Activated T-helper 1 cell treated with anti-CD3 and anti-CD28 coated beads, Interleukin-2, amount 50 U/mL, for 16 hours (primary cell): ENCODE results near the gene FADS6.
"Not testable (repeated sequence)": the region's sequence is repeated elsewhere in the genome, so short reads cannot be mapped to it uniquely, and the experiment has no call there.

Source experiments
- DNase-seq, 2 donors: peaks; one replicate each; pipeline ENCODE4 v3.0.0-alpha.2; 2020; ENCODE audit warnings: low read depth in 1 of 2, low spot score in 1 of 2

The FADS6 gene

DNA sequence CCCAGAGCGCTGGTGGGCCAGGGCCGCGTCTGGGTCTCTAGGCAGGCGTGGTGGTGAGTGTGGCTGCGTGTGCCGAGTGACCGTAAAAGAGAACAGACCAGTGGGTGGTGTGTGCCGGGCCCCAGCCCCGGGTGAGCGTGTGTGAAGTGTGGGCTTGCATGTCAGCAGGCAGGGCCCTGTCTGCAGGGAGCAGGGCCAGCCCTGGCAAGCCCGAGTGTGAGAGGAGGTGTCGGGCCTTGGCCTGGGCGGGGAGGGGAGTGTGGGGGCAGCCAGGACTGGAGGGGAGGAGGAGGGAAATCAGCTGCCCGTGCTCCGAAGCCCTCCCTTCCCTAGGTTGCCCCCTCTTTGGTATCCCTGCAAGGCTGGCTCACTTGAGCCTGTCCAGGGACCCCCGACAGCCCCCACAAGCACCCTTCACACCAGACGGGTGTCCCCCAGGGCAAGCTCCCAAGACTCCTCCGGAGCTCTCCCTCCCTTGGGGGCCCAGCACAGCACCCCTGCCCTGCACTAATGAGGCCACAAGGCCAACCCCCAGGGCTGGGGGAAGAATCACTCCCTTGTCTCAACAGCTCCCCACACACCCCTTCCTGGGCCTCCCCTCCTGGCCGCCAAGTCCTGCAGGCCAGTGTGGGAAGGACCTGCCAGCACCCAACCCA is 27.7 kb upstream of the FADS6 start:
- no peak for DNase-seq

GRCh38 chr17:74920642-74921025 is 27.2 kb upstream of the FADS6 start:
- no peak for DNase-seq

- DNase-seq, result no peak
Observed at GRCh38 chr17:74920306-74920620, 26.8 kb upstream of the FADS6 start.

DNA sequence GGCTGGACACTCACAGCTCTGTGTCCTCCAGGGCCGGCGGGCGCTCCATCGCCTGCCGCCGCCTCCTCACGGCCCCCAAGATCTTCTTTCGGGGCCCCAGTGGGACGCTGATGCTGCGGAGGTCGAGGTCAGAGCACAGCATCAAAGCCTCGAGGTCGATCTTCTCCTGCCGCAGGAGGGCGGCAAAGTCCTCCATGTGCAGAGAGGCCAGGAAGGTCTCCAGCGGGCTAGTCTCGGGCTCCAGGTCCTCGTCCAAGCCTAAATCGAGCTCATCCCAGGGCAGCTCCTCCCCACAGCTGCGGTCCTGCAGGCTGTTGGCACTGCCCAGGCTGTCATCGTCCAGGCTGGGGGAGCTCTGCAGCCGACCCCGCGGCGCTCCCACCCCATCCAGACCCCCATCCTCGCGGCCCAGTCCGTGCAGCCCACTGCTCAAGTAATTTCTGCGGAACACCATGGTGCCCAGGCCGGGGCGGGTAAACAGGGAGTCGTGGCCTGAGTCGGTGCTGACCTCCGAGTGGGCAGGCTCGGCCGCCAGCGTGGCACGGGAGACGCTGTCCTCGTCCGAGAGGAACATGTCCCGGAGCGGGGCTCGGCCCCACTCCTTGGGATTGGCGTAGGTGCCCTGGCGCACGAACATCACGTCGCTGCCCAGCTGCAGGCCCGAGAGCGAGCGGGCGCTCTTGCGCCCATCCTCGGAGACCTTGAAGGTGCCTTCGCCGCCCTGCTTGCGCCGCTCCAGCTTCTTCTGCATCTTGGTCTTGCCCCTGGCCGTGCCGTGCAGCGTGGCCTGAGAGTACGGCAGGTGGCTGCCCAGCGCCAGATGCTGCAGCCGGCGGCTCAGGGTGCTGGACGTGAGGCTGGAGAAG is 26.2 kb upstream of the FADS6 start:
- no peak for DNase-seq

GRCh38 chr17:74918906-74919305 is 25.5 kb upstream of the FADS6 start:
- no peak for DNase-seq

GRCh38 chr17:74917430-74917829 is 24.0 kb upstream of the FADS6 start:
- DNase-seq, result no peak

- no peak for DNase-seq
Observed at GRCh38 chr17:74916851-74917199, 23.4 kb upstream of the FADS6 start.

GRCh38 chr17:74916136-74916850 is 22.9 kb upstream of the FADS6 start:
- no peak for DNase-seq

- DNase-seq, result not testable (repeated sequence)
Observed at GRCh38 chr17:74911423-74911822, 18.0 kb upstream of the FADS6 start.

- not testable (repeated sequence) for DNase-seq
Observed at GRCh38 chr17:74909097-74909496, 15.7 kb upstream of the FADS6 start.

GRCh38 chr17:74907012-74907411 is 13.6 kb upstream of the FADS6 start:
- no peak for DNase-seq

DNA sequence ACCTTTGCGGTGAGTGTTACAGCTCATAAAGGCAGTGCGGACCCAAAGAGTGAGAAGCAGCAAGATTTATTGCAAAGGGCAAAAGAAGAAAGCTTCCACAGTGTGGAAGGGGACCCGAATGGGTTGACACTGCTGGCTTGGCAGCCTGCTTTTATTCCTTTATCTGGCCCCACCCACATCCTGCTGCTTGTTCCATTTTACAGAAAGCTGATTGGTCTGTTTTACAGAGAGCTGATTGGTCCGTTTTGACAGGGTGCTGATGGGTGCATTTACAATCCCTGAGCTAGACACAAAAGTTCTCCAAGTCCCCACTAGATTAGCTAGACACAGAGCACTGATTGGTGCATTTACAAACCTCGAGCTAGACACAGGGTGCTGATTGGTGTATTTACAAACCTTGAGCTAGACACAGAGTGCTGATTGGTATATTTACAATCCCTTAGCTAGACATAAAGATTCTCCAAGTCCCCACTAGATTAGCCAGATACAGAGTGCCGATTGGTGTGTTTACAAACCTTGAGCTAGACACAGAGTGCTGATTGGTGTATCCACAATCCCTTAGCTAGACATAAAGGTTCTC is 12.9 kb upstream of the FADS6 start:
- DNase-seq, result not testable (repeated sequence)

DNA sequence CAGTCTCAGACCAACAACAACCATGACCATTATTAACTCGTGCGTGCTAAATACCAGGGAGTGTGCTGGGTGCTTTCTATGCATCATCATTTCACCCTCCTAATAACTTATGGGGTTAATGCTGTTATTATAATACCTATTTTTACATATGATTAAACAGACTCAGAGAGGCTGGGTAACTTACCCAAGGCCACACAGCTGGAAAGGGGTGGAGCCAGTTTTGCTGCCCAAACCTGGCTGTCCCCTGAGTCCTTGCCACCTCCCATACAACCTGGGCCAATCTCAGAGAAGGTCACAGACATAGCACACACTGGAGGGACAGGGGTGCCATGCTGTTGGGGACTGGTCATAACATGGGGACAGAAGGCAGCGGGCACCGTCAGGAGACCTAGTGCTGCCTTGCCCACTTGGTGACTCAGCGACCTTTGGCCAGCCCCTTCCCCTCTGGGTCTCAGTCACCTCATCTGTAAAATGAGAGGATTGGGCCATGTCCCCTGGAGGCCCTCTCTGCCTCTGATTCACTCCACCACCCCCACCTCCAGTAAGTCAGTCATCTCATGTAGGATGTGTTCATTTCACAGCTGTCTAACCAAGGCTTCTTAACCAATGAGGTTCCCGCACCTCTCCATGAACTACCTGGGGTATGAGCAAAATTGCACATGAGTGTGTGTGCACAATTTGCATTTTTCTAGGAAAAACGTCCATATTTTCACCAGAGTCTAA is 11.4 kb upstream of the FADS6 start:
- DNase-seq, result no peak

GRCh38 chr17:74903671-74904070 is 10.2 kb upstream of the FADS6 start:
- no peak for DNase-seq

- DNase-seq, result no peak
Observed at GRCh38 chr17:74903034-74903433, 9.6 kb upstream of the FADS6 start.

DNA sequence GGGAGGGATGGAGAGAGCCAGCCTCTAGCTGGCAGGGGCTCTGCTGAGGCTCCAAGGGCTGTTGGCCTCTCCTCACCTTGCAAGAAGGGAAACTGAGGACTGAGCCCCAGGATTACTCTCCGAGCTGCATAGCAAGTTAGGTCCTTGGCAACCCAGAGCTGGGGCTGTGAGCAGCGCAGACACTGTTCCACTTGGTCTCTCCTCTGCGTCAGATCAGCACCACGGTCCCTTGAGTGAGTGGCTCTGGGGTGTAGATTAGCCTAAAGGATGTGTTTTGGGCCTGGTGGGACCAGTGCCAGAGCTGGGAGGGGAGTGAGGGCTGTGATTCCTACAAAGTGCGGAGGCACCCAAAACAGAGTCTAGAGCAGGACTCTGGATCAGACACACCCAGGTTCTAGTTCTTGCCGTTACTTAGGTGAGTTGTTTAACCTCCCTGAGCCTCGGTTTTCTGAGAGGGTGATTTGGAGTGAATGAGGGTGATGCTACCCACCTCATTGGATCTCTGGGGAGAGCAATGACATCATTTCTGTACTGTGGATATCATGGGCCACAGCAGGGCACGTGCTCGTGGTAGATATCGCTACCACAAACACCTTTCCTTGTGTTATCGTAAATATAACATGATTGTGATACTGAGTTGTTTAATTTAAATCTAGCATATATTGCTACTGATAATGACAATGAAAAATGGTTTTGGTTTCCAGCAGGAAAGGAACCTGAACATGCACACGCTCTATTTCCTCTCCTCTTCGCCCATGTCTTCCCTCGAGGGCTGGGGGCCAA is 8.1 kb upstream of the FADS6 start:
- DNase-seq, result no peak

DNA sequence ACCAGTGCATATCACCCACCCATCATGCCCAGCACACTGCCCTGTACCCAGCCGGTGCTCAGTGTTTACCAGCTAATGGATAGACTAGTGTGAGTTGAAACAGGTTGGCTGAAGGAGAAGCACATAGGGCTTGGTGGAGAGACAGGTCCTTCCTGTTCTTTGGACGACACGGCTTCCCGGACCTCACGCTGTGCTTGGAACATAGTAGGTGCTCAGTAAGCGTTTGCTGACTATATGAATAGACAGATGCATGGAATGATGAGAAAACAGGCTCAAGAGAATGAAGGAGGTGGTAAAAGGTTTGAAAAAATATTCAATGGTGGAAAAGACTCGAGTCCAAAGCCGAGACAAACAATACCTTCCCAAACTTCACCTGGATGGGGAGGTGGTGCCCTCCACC is 6.8 kb upstream of the FADS6 start:
- DNase-seq, result no peak

DNA sequence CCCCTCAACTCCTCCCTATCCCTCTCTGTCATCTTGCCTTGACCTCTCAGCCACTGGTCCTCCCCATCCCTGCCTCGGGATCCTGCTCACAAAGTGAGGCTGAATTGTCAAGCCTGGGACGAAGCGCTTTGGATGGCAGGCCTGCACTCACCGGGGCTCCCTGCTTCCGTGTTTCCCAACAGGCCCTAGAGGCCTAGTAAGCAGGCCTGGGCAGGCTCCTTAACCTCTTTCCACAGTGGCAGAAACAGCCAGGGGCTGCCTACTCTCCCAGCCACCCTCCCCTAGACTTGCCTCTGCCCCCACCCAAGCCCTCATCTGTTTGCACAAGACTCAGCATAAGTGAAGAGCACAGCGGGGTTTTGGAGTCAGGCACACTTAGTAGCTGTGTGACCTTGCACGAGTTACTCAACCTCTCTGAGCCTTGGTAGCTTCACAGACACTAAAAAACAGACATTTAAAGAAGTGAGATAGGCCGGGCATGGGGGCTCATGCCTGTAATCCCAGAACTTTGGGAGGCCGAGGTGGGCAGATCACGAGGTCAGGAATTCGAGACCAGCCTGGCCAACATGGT is 5.0 kb upstream of the FADS6 start:
- no peak for DNase-seq

DNA sequence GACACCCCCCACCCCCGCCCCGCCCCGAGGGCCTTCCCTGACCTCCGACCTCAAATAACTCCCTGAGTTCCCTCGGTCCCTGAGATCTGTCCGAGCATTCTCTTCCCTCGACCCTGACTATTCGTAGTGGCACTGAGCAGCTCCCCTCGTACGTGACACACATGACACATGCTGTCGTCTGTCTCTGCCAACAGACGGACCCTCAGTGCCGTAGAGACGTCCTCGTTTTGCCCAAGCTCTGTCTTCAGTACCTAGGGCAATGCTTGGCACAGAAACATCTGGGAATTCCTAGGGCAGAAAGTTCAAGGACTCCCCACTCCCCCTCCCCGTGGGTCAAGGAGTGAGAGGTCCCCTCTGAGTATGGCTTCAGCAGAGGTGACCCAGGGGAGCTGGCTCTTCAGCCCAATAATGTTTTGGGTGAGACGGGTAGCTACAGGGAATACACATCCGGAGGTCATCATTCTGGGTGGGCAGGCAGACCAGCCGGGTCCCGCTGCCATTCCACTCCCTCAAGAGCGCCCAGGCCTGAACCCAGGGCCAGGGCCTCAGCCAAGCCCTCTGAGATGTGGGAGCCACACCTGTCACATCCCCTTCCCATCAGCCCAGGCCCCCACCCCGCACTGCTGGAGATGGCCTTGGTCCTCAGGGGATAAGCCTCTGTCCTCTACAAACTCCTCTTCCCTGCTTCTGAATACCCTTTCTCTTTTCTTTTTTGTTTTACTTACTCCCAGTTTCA is 671 bp upstream of the FADS6 start:
- no peak for DNase-seq
